OCI-LY3 (cell line): ENCODE results near the gene DMRT1.

Experiments
- EZH2phosphoT487 ChIP-seq: fragments of 200-600 bp; shearing (Covaris generic); IDR thresholded peaks from 2 replicates; pipeline ENCODE4 v1.6.1; 2018; ENCODE audit warnings: antibody characterized with exemption, mixed run types, low read depth
- TF ChIP-seq, protein P1 (sequence below): fragments of 200-600, 300-600 bp; sonication (generic); IDR thresholded peaks from 2 replicates; pipeline ENCODE4 v1.5.1; 2014; ENCODE audit warnings: antibody characterized with exemption, low read length, low read depth

DNA sequence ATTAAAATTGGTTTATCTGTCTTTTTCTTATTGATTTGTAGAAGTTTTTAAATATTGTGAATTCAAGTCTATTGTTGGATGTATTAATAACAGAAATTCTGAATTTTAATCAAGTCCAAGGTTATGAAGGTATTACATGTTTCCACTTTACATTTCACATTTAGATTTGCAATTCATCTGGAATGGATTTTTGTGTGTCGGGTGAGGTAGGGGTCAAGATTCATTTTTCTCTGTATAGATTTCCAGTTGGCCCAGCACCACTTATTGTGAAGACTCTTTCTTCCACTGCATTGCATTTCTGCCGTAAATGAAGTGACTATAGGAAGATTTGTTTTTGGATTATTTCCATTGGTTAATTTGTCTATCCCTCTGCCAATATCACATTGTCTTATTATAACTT, 173.1 kb downstream of the DMRT1 start:
- TF ChIP-seq, protein P1, sequence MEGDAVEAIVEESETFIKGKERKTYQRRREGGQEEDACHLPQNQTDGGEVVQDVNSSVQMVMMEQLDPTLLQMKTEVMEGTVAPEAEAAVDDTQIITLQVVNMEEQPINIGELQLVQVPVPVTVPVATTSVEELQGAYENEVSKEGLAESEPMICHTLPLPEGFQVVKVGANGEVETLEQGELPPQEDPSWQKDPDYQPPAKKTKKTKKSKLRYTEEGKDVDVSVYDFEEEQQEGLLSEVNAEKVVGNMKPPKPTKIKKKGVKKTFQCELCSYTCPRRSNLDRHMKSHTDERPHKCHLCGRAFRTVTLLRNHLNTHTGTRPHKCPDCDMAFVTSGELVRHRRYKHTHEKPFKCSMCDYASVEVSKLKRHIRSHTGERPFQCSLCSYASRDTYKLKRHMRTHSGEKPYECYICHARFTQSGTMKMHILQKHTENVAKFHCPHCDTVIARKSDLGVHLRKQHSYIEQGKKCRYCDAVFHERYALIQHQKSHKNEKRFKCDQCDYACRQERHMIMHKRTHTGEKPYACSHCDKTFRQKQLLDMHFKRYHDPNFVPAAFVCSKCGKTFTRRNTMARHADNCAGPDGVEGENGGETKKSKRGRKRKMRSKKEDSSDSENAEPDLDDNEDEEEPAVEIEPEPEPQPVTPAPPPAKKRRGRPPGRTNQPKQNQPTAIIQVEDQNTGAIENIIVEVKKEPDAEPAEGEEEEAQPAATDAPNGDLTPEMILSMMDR = no peak
- TF ChIP-seq EZH2phosphoT487 = no peak
